Inflammatory macrophage treated with lipopolysaccharide for 1 hour (primary cell): ENCODE results near the gene SLC35B1.

Experiments
- DNase-seq, 2 donors: peaks; one replicate each; pipeline ENCODE4 v3.0.0-alpha.2; 2020 to 2022

Gene SLC35B1

DNA sequence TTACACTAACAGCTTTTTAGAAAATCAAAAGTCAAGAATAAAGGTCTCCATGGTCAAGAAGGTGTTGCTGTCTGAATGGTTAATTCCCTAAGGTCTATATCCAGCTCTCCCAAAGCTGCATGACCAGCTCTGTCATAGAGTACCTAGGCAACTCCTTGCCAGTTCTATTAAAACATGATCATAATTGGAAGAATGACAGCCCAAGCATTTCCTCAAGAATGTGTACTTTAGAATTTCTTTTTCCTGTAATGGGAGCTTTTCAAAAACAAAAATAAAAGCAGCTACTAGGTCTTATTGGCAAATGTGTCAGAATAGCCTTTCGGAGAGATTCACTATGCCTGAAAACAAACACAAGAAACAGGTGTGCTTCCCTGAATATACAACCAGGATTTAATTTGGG is 37.8 kb downstream of the SLC35B1 start:
- no peak for DNase-seq

DNA sequence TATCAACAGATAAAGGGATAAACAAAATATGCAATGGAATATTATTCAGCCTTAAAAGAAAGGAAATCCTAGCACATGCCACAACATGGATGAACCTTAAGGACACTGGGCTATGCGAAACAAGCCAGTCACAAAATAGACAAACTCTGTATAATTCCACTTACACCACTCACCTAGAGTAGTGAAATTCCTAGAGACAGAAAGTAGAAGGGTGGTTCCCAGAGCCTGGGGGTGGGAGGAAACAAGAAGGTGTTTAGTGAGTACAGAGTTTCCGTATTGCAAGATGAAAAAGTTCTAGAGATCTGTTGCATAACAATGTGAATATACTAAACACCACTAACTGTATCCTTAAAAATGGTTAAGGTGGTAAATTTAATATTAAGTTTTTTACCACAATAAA is 39.9 kb downstream of the SLC35B1 start:
- DNase-seq, result peak; percentile 19 to 45

DNA sequence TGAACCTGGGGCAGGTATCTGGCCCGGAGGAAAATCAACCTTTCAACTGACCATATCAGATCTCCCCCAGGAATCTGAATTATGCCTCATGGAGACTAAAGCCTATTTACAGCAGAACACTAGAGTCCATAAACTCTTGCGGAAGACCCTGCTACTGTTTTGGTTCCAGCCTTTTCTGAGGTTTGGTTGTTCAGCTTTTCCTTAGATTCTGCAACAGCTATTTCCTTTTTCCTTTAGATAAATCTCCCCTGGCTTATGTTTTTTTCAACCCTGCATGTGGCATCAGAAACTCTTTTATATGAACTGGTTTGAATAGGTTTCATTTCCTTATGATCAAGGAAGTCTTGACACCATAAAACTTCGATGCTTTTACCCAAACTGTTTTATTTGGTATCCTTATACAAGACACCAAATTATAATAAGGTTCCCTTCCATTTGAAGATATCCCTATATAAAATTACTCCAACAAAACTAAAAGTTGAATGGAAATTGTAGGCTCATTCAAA is 43.0 kb downstream of the SLC35B1 start:
- no peak for DNase-seq

DNA sequence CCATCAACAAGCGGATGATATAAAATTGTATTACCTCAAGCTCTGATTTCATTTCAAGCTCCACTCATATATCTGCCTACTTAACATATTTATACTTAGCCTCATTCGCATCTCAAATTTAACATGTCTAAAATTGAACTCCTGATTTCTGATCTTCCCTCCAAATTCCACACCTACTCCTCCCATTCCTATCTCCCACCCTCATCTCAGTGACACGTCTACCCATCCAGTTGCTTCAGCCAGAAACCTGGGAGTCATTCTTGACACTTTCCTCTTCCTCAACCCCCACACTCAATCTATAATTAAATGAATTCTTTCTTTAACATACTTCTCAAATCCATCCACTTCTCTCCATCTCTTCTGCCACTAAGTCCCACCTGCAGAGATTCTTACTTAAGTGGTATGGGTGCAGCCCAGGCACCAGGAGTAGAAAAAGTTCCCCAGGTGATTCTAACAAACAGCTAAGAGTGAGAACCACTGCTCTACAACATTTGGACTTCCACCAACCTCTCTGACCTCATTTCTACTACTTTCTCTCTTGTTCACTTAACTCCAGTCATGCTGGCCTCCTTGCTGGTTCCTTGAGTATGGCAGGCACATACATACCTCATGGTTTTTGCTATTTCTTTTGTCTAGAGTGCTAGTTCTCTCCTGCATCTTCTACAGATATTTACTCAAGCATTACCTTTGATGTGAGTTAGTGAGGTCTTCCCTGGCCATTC is 47.9 kb downstream of the SLC35B1 start:
- DNase-seq, result no peak

DNA sequence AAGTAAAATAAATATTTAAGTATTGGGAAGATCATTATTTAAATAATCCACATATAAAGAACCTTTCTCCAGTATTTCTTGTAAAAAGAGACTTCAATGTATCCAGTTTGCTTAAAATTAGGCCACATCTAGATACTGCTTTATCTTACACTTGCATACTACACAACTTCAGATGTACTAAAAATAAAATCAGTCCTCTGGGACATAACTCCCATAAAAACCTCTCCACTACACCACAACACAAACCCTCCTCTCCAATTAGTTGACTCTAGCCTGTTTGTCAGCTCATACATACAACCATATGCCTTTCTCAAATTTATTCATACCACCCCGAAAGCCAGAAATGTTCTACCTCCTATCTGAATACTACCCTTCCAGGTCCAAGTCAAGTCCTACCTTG is 51.5 kb downstream of the SLC35B1 start:
- DNase-seq, result no peak
